Astrocyte of the cerebellum (primary cell): ENCODE measurements around the gene CLSTN3.

Experiments
- DNase-seq: peaks from one replicate; pipeline ENCODE4 v3.0.0-alpha.2; 2011; ENCODE audit warnings: low read depth
- H3K4me3 ChIP-seq: 2 replicates; pipeline ENCODE4 v1.5.1; 2011; ENCODE audit warnings: mild to moderate bottlenecking, low read depth, low read length, moderate library complexity
- in situ Hi-C: cut with HindIII; loops from 2 replicates; pipeline ENCODE4 v1.10.0; 2017; ENCODE audit warnings: low sequenced_read_pairs
- TF ChIP-seq, protein P1 (sequence below): IDR thresholded peaks from 2 replicates; pipeline ENCODE4 v1.5.1; 2012; ENCODE audit warnings: low read length, low read depth, moderate library complexity, mild to moderate bottlenecking; ENCODE audit errors: missing control alignments

CLSTN3 gene

DNA sequence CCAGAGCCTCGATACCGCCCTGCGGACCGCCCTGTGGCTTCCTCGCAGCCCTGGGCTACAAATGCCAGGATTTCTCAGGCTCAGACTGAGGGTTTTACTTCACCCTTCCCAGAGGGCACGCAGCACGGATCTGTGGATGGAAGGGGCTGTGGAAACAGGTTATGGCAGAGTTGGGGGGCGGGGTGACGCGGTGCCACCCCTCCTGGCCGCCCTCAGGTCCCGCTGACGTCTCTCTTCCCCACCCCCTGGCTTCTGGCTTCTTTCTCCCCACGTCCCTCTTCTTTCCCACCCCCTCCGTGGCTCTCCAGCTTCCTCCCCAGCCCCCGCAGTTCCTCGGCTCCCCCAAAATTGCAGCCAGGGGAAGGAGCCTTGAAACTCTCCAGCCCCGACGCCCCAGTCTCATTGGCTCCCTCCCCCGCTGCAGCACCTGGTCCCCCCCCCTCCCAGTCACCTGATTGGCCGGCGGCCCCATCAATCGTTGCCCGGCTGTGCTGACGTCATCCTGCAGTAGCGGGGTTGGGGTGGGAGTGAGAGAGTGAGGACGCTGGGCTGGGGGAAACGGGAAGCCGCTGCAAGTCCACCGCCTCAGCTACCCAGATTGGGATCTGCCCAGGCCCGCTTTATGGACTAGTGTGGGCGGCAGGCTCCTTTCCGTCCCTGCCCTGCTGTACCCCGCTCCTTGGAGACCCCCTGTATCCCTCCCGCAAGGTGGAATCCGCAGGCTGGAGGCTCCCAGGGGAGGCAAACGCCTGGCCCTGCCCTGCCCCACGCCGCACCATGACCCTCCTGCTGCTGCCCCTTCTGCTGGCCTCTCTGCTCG is at the start of gene CLSTN3:
CLSTN3 (plus strand) TSS at position 500 of the 820 bp plus-strand sequence; CDS start at position 778, 278 bp downstream.
- peak within 1 kb of the TSS; percentile 73 for H3K4me3 ChIP-seq
- TF ChIP-seq, protein P1, sequence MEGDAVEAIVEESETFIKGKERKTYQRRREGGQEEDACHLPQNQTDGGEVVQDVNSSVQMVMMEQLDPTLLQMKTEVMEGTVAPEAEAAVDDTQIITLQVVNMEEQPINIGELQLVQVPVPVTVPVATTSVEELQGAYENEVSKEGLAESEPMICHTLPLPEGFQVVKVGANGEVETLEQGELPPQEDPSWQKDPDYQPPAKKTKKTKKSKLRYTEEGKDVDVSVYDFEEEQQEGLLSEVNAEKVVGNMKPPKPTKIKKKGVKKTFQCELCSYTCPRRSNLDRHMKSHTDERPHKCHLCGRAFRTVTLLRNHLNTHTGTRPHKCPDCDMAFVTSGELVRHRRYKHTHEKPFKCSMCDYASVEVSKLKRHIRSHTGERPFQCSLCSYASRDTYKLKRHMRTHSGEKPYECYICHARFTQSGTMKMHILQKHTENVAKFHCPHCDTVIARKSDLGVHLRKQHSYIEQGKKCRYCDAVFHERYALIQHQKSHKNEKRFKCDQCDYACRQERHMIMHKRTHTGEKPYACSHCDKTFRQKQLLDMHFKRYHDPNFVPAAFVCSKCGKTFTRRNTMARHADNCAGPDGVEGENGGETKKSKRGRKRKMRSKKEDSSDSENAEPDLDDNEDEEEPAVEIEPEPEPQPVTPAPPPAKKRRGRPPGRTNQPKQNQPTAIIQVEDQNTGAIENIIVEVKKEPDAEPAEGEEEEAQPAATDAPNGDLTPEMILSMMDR = no peak
- no peak for DNase-seq
- in situ Hi-C loops = no loop called here

DNA sequence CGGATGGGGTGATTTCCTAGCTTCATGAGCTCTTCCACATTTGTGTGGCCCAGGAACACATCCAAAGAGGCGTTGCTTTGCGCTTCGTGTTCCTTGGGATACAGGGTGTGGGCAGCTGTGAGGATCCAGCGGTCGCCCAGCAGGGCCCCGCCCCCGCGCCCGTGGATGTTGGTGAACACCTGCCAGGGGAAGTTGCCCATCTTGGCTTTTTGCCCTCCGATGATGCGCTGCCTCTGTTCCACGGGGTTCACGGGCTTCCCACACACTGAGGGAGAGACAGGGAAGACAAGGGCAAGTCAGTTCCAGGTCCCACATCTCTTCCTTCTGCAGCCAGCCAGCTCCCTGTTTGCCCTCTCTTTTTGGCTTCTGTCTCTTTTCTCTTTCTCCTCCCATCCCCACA is 49.1 kb upstream of the CLSTN3 start:
- in situ Hi-C loops = no loop called here
- DNase-seq = no peak
- TF ChIP-seq, protein P1 = no peak

DNA sequence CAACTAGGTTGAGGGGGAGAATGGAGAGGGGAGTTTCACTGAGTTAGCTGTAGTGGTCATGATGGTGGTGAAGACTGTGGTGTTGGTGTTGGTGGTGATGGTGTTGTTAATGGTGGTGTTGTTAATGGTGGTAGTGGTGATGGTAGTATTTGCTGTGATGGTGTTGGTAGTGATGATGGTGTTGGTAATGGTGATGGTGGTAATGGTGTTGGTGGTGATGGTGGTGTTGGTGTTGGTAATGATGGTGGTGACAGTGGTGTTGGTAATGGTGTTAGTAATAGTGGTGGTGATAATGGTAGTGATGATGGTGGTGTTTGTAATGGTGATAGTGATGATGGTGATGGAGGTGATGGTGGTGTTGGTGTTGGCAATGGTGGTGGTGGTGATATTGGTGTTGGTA is 47.0 kb upstream of the CLSTN3 start:
- in situ Hi-C loops = no loop called here
- H3K4me3 ChIP-seq = no peak overlapping the region
- DNase-seq = no peak
- TF ChIP-seq, protein P1 = no peak

More for the DNA sequence above, 49.1 kb upstream of the CLSTN3 start:
- no peak overlapping the region for H3K4me3 ChIP-seq

DNA sequence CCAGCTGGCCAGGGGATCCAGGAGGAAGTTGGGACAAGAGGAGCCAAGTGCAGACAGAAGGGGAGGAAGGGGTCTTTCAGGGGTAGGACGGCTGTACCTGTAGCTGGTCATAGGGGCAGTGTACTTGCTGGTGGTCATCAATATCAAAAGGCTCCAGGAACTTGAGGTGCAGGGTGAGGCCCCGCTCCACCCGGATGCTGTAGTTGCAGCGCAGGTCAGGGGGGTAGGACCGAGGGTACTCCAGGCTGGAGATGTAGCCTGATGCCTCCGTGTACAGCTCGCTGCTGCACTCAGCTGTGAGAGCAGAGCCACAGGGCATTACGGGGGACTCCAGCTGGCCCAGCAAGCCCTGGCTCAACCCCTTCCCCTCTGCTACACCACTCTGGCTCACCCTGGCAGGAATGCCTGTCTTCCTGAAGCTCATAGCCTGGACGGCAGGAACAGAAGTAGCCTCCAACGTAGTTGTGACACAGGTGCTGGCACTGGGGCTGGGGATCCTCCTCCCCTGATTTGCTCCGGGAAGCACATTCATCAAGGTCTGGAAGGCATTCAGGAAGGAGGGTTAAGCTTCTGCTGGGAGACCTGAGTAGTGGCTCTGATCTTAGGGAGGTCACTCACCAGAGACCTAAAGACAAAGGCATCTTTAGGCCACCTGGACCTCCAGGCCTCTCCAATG is 40.8 kb upstream of the CLSTN3 start:
- H3K4me3 ChIP-seq = no peak overlapping the region
- in situ Hi-C loops = no loop called here

DNA sequence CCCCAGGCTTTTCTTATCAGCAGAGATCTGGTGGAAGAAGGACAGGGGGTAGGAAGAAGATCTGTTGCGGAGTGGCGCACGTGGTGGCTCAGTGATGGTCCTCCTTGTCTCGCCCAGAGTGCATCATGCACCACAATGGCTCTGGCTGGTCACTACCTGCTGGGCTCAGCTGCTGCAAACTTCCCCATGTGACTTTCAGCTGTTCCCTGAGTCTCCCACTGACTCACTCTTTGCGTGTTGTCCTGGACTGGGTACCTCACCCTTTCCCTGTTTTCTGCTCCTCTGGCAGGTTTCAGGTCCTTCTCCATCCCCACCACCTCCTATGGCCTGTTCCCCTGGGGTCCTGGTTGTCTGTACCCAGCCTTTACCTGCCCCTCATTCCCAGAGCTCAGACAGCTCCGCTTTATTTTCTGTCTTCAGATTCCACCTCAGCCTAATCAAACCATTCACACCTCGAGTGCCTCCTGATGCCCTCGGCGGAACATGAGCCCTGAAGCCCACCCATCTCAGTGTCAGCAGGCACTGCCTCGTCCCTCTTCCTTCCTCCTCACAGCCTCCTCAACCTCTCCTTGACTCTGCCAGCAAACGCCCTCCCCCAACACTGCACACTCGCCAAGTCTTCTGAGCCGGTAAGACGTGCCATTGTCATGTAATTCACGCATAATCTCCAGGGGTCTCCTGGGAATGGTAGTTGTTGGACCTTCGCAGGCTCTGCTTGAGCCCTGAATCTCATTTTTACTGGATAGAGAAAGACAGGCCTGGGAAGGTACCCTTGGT is 39.8 kb upstream of the CLSTN3 start:
- in situ Hi-C loops = no loop called here
- DNase-seq = no peak
- H3K4me3 ChIP-seq = no peak overlapping the region
- TF ChIP-seq, protein P1 = no peak

More for the DNA sequence above, 40.8 kb upstream of the CLSTN3 start:
- TF ChIP-seq, protein P1 = no peak
- DNase-seq = no peak

DNA sequence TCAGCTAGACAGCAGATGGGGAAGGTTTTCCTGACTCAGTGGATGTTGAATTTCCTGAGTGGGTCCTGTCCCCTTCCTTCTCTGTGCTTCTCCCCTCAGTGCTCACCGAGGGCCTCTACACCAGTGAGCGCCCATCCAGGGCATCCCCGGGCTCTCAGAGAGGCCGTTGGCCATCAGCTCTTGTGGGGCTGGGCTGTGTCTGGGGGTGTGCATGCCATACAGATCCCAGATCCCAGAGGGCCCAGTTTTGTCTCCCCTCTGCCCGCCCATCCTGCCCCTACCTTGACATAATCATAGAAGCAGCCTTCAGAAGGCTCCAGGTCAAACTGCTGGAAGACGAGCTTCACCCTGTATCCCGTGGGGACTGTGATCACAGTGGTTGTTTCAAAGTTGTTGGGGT is 39.0 kb upstream of the CLSTN3 start:
- H3K4me3 ChIP-seq = peak overlapping the region; percentile 41
- DNase-seq = no peak
- in situ Hi-C loops = no loop called here
- TF ChIP-seq, protein P1 = no peak
